Measurements from ENCODE around the gene USP28.
"Not testable (repeated sequence)": the region's sequence is repeated elsewhere in the genome, so short reads cannot be mapped to it uniquely, and the experiment has no call there.

USP28 gene

GRCh38 chr11:113875234-113876073 is at the start of gene USP28:
USP28 (minus strand) TSS chr11:113875572; CDS start chr11:113875501, 71 bp downstream.
- peak within 1 kb of the TSS; percentile 73 for H3K4me3 ChIP-seq (ENCODE audit: control insufficient read depth, low read depth, low read length)
- no peak for TF ChIP-seq CTCF (conservative IDR thresholded peaks at IDR 0.05; ENCODE audit: control insufficient read depth, insufficient read depth, low read depth, low read length)
- peak; percentile 94 for DNase-seq (ENCODE audit: low read depth)

GRCh38 chr11:113923572-113923971 is 48.2 kb upstream of the USP28 start:
- DNase-seq (ENCODE audit: low read depth) = no peak
- no peak overlapping the region for H3K4me3 ChIP-seq (ENCODE audit: control insufficient read depth, low read depth, low read length)
- no peak for TF ChIP-seq CTCF (conservative IDR thresholded peaks at IDR 0.05; ENCODE audit: control insufficient read depth, insufficient read depth, low read depth, low read length)

GRCh38 chr11:113911491-113911890 is 36.1 kb upstream of the USP28 start:
- not testable (repeated sequence) for H3K4me3 ChIP-seq (ENCODE audit: control insufficient read depth, low read depth, low read length); DNase-seq (ENCODE audit: low read depth)

GRCh38 chr11:113908098-113908497 is 32.7 kb upstream of the USP28 start:
- no peak for DNase-seq (ENCODE audit: low read depth)
- H3K4me3 ChIP-seq (ENCODE audit: control insufficient read depth, low read depth, low read length) = no peak overlapping the region
- no peak for TF ChIP-seq CTCF (conservative IDR thresholded peaks at IDR 0.05; ENCODE audit: control insufficient read depth, insufficient read depth, low read depth, low read length)

- no peak for TF ChIP-seq CTCF (conservative IDR thresholded peaks at IDR 0.05; ENCODE audit: control insufficient read depth, insufficient read depth, low read depth, low read length)
- H3K4me3 ChIP-seq (ENCODE audit: control insufficient read depth, low read depth, low read length) = no peak overlapping the region
- DNase-seq (ENCODE audit: low read depth) = no peak
Measured at GRCh38 chr11:113907681-113908080, 32.3 kb upstream of the USP28 start.

- no peak for TF ChIP-seq CTCF (conservative IDR thresholded peaks at IDR 0.05; ENCODE audit: control insufficient read depth, insufficient read depth, low read depth, low read length)
- no peak for DNase-seq (ENCODE audit: low read depth)
- no peak overlapping the region for H3K4me3 ChIP-seq (ENCODE audit: control insufficient read depth, low read depth, low read length)
Measured at GRCh38 chr11:113907152-113907551, 31.8 kb upstream of the USP28 start.

- DNase-seq (ENCODE audit: low read depth) = no peak
- no peak overlapping the region for H3K4me3 ChIP-seq (ENCODE audit: control insufficient read depth, low read depth, low read length)
- TF ChIP-seq CTCF (conservative IDR thresholded peaks at IDR 0.05; ENCODE audit: control insufficient read depth, insufficient read depth, low read depth, low read length) = no peak
Measured at GRCh38 chr11:113906516-113906915, 31.1 kb upstream of the USP28 start.

Data from fibroblast of mammary gland (primary cell).